Muscle layer of colon (tissue), 2 donors: ENCODE measurements around the gene KAZN.

ENCODE experiments used
- H3K27ac ChIP-seq: one replicate; pipeline ENCODE4 v1.7.0; 2013; ENCODE audit warnings: low read depth, mild to moderate bottlenecking, low read length, moderate library complexity
- H3K27me3 ChIP-seq, 2 donors: one replicate each; pipeline ENCODE4 v1.7.0; 2013; ENCODE audit warnings: low read length in 2 of 2, mild to moderate bottlenecking in 2 of 2; ENCODE audit not compliant: insufficient read depth in 2 of 2, control insufficient read depth in 1 of 2
- H3K36me3 ChIP-seq: one replicate; pipeline ENCODE4 v1.7.0; 2013; ENCODE audit warnings: mild to moderate bottlenecking, low read length; ENCODE audit not compliant: insufficient read depth
- H3K4me1 ChIP-seq: one replicate; pipeline ENCODE4 v1.7.0; 2013; ENCODE audit warnings: mild to moderate bottlenecking, low read length; ENCODE audit not compliant: insufficient read depth
- H3K4me3 ChIP-seq, 2 donors: one replicate each; pipeline ENCODE4 v1.7.0; 2013; ENCODE audit warnings: low read length in 2 of 2, low read depth in 1 of 2, mild to moderate bottlenecking in 1 of 2, moderate library complexity in 1 of 2
- H3K9ac ChIP-seq: one replicate; pipeline ENCODE4 v1.7.0; 2013; ENCODE audit warnings: low read length
- H3K9me3 ChIP-seq: one replicate; pipeline ENCODE4 v1.7.0; 2013; ENCODE audit warnings: mild to moderate bottlenecking, low read length
- donor health status: abdominal sarcoma.
- donor health status: Adenocarcinoma of cecum.

Gene KAZN

DNA sequence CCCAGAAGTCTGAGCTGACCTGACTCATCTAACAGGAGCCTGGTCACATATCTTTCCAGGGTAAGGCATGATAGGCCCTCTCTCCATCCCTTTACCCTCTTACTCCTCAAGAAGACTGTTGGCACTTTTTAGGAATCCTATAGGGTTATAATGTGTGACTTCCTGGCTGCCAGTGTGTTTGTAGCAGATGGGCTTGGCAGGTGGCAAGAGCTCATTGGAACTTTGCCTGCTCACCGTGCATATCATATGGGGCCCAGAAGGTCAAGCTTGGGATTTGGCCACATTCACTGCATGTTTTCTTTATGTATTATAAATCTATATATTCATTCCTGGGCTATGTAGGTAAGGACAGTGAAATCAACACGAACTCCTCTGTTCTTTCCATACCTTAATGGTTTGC is 5.2 kb downstream of the KAZN start:
- H3K9ac ChIP-seq: no peak overlapping the region
- no peak overlapping the region for H3K4me3 ChIP-seq
- no peaks in the 10 kb centered on the region for H3K9me3 ChIP-seq
- no peak overlapping the region for H3K27ac ChIP-seq
- H3K27me3 ChIP-seq: peaks cover 11 to 28% of the 10 kb centered on the region in 2 donors
- no peaks in the 10 kb centered on the region for H3K36me3 ChIP-seq
- H3K4me1 ChIP-seq: no peaks in the 10 kb centered on the region

DNA sequence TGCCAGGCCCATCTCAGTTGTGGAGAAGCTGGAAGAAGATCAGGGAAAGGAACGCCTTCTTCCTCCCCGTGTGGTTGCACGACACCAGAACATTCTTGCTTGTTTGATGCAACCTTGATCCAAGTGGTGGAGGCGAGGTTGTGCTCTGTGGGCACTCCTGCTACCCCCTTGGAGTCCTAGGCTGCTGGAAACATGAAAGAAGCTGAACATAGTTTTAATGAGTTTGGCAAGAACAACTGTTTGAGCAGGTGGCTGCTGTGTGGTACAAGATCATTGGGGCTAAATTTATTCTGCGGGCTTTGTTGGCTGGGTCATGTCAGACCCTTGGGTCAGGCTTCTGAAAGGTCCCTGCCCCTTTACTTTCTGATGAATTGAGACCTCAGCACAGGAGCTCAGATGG is 5.9 kb downstream of the KAZN start:
- no peaks in the 10 kb centered on the region for H3K4me1 ChIP-seq
- no peaks in the 10 kb centered on the region for H3K9me3 ChIP-seq
- no peaks in the 10 kb centered on the region for H3K36me3 ChIP-seq
- H3K9ac ChIP-seq: no peak overlapping the region
- no peak overlapping the region for H3K4me3 ChIP-seq
- H3K27me3 ChIP-seq: peaks cover 11 to 22% of the 10 kb centered on the region in 2 donors
- no peak overlapping the region for H3K27ac ChIP-seq

- Histone ChIP-seq H3K4me3 (no peak overlapping the region), H3K27ac (no peak overlapping the region), H3K9me3 (no peaks in the 10 kb centered on the region), H3K4me1 (no peaks in the 10 kb centered on the region), H3K9ac (no peak overlapping the region), H3K36me3 (no peaks in the 10 kb centered on the region), H3K27me3 (peaks cover 5 to 6% of the 10 kb centered on the region in 2 donors)
Observed at GRCh38 chr1:14605945-14606344, 7.5 kb downstream of the KAZN start.

DNA sequence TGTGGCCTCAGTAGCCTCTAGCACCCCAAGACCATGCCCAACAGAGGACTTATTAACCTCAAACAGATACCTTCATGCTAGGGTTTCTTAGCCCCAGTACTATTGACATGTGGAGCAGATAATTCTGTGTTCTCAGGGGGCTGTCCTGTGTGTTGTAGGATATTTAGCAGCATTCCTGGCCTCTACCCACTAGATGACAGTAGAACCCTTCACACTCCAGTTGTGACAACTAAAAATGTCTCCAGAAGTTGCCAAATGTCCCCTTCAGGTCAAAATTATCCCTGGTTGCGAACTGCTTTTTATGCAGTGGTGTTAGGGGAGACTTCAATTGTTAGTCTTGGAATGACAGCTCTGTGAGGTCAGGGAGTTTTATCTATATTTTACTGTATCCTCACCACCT is 8.1 kb downstream of the KAZN start:
- H3K27me3 ChIP-seq: peaks cover 0 to 6% of the 10 kb centered on the region in 2 donors
- H3K36me3 ChIP-seq: no peaks in the 10 kb centered on the region
- no peak overlapping the region for H3K4me3 ChIP-seq
- H3K9me3 ChIP-seq: no peaks in the 10 kb centered on the region
- no peak overlapping the region for H3K27ac ChIP-seq
- no peaks in the 10 kb centered on the region for H3K4me1 ChIP-seq
- no peak overlapping the region for H3K9ac ChIP-seq

GRCh38 chr1:14607295-14607694 is 8.8 kb downstream of the KAZN start:
- Histone ChIP-seq H3K36me3 (no peaks in the 10 kb centered on the region), H3K27me3 (no peaks in the 10 kb centered on the region), H3K4me1 (no peaks in the 10 kb centered on the region), H3K9ac (no peak overlapping the region), H3K9me3 (no peaks in the 10 kb centered on the region), H3K4me3 (no peak overlapping the region), H3K27ac (no peak overlapping the region)

DNA sequence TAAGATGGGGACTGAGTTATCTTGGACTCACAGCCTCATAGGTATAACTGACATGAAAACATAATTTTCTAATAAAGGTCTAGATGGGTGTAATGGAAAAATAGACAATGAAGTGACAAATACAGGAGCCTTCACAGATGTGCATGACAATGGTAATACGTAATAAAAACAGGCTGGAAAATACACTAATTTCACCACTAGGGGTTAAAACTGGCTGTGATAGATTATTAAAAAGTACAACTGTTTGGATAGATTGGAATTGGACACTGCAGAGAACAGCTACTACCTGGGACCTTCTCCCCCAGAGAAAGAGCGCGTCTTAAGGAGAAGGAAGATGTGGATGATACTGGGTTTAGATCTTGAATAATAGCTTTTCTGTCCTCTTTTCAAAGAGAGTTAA is 9.8 kb downstream of the KAZN start:
- Histone ChIP-seq H3K27me3 (no peaks in the 10 kb centered on the region), H3K9me3 (no peaks in the 10 kb centered on the region), H3K4me1 (no peaks in the 10 kb centered on the region), H3K36me3 (no peaks in the 10 kb centered on the region), H3K4me3 (no peak overlapping the region), H3K27ac (no peak overlapping the region), H3K9ac (no peak overlapping the region)

DNA sequence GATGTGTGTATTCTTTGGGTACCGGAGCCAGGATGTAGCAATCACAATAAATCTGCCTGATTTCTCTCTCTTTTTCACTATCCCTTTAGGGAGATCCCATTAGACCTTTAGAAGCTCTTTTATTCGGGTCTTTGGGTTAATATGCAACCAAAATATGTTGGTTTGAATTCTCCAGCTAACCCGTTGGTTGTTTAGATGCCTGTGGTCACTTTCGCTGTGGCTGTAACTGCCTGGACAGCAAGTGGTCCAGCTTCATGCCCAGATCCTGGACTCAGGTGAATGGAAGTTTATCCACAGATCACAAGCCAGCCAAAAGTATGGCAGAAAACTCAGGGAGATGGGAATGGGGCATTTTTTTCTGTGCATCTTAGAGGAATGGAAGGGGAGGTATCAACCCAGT is 12.3 kb downstream of the KAZN start:
- no peaks in the 10 kb centered on the region for H3K27me3 ChIP-seq
- no peak overlapping the region for H3K27ac ChIP-seq
- H3K4me1 ChIP-seq: no peaks in the 10 kb centered on the region
- no peaks in the 10 kb centered on the region for H3K9me3 ChIP-seq
- H3K36me3 ChIP-seq: no peaks in the 10 kb centered on the region
- no peak overlapping the region for H3K4me3 ChIP-seq
- no peak overlapping the region for H3K9ac ChIP-seq

DNA sequence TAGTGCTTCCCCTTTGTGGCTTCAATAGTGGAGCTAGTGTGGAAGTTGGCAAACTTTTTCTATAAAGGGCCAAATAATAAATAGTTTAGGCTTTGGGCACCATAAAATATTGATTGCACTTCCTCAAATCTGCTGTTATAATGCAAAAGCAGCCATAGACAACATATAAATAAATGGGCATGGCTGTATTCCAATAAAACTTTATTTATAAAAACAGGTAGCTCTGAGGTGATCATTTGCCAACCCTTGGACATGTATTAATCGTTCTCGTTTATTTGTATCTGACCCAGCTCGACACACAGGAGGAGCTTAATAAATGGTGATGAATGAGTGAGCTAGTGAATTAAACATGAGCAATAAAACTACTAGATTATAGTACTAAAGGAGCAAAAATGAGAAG is 13.3 kb downstream of the KAZN start:
- H3K9me3 ChIP-seq: no peaks in the 10 kb centered on the region
- H3K27ac ChIP-seq: no peak overlapping the region
- no peaks in the 10 kb centered on the region for H3K27me3 ChIP-seq
- H3K9ac ChIP-seq: no peak overlapping the region
- no peaks in the 10 kb centered on the region for H3K4me1 ChIP-seq
- H3K36me3 ChIP-seq: no peaks in the 10 kb centered on the region
- H3K4me3 ChIP-seq: no peak overlapping the region

DNA sequence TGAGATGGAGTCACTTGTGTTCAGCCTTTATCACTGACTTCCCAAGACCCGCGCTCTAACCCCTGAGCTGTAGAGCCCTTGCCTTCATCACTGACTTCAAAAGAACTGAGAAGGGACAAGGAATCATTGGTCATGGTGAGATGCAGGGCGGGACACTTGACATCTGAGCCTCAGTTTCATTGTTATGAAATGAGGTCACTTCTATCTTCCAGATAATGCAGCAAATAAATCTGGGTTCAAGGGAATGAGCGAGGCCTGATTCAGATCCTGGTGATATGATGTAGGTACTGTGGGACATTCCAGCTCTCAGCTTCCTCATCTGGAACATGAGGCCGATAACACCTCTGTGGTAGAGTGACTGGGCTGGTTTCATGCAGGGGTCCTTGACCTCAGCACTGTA is 13.8 kb downstream of the KAZN start:
- no peaks in the 10 kb centered on the region for H3K27me3 ChIP-seq
- no peaks in the 10 kb centered on the region for H3K36me3 ChIP-seq
- H3K9ac ChIP-seq: no peak overlapping the region
- no peak overlapping the region for H3K27ac ChIP-seq
- H3K4me1 ChIP-seq: no peaks in the 10 kb centered on the region
- H3K9me3 ChIP-seq: no peaks in the 10 kb centered on the region
- H3K4me3 ChIP-seq: no peak overlapping the region

- no peak overlapping the region for H3K4me3 ChIP-seq
- no peaks in the 10 kb centered on the region for H3K36me3 ChIP-seq
- no peak overlapping the region for H3K9ac ChIP-seq
- H3K4me1 ChIP-seq: no peaks in the 10 kb centered on the region
- no peak overlapping the region for H3K27ac ChIP-seq
- peaks cover 5% of the 10 kb centered on the region for H3K9me3 ChIP-seq
- no peaks in the 10 kb centered on the region for H3K27me3 ChIP-seq
Observed at GRCh38 chr1:14613926-14614325, 15.4 kb downstream of the KAZN start.

GRCh38 chr1:14614341-14614740 is 15.9 kb downstream of the KAZN start:
- Histone ChIP-seq H3K4me3 (no peak overlapping the region), H3K9ac (no peak overlapping the region), H3K27me3 (no peaks in the 10 kb centered on the region), H3K9me3 (peaks cover 5% of the 10 kb centered on the region), H3K27ac (no peak overlapping the region), H3K4me1 (no peaks in the 10 kb centered on the region), H3K36me3 (no peaks in the 10 kb centered on the region)

DNA sequence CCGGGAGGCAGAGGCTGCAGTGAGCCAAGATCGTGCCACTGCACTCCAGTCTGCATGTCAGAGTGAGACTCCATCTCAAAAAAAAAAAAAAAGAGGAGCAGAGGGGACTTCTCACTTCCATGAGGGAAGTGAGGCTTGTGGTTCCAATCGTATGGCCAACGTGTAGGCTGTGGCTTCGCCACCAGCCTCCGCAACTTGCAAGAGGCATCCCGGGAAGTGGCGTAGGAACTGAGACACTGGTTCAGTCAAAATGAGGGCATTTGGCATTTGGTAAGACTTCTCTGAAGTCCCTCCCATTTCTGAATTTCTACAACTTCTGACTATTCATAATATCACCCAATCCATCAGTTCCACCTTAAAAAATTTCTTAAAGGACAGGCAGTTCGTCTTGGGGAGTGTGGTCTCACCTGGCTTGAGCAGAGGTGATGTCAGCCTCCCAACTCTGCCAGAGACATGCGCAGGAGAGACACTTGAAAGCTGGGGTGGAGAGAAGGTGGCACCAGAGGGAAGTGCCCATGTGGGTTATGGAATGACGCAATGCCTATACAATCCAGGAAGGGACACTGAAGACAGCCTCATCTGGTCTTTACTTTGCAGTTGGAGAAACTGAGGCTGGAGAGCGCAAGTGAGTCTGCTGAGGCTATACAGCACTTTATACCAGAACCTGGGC is 17.2 kb downstream of the KAZN start:
- Histone ChIP-seq H3K27me3 (no peaks in the 10 kb centered on the region), H3K9ac (no peak overlapping the region), H3K4me1 (no peaks in the 10 kb centered on the region), H3K27ac (no peak overlapping the region), H3K4me3 (no peak overlapping the region), H3K36me3 (no peaks in the 10 kb centered on the region), H3K9me3 (peaks cover 5% of the 10 kb centered on the region)
